HPDE6-E6E7 (cell line): ENCODE measurements around the gene ATL3.
"Not testable (repeated sequence)": the region's sequence is repeated elsewhere in the genome, so short reads cannot be mapped to it uniquely, and the experiment has no call there.

Experiments used
- DNase-seq: peaks from one replicate; pipeline ENCODE4 v3.0.0; 2011; ENCODE audit warnings: missing footprints; ENCODE audit errors: extremely low spot score

Gene ATL3

DNA sequence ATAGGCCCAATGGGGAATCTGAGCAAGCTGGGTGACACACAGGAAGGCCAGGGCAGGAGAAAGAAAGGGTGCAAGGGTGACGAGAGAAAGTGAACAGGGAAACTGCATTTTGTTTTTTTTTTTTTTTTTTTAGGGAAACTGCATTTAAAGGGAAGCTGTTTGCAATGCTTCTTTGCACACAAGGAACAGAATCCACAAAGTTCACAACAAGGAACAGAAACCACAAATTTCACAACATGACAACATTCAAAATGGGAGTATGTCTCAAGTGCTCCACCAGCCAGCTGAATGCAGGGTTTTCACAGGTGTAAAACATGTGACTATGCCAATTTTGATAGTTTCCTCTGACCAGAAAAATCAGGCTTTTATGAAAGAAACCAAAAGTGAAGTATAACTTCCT lies 50.1 kb downstream of the ATL3 start:
- DNase-seq = no peak

DNA sequence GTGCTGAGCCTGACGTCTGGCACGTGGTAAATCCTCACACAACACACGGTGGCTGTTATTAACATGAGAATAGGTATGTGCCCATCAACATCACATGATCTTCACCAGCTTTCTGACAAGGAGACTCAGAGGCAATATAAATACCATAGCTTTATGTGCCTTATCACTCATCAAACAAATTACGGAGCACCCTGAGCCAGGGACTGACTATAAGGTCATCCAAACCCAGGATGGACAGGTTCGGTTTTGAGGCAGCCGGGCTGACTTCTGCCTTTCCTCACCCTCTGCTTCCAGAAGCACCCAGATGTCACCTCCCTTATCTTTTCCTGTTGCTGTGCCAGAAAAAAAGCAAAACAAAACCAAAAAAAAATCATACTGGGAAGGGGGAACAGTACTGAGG lies 51.2 kb downstream of the ATL3 start:
- DNase-seq = no peak

DNA sequence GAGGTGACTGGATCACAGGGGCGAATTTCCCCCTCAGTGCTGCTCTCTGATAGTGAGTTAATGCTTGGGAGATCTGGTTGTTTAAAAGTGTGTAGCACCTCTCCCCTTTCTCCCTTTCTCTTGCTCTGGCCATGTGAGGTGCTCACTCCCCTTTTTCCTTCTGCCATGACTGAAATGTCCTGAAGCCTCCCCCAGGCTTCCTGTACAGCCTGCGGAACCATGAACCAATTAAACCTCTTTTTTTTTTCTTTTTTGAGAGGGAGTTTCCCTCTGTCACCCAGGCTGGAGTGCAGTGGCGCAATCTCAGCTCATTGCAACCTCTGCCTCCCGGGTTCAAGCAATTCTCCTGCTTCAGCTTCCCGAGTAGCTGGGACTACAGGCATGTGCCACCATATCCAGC lies 53.5 kb downstream of the ATL3 start:
- not testable (repeated sequence) for DNase-seq

DNA sequence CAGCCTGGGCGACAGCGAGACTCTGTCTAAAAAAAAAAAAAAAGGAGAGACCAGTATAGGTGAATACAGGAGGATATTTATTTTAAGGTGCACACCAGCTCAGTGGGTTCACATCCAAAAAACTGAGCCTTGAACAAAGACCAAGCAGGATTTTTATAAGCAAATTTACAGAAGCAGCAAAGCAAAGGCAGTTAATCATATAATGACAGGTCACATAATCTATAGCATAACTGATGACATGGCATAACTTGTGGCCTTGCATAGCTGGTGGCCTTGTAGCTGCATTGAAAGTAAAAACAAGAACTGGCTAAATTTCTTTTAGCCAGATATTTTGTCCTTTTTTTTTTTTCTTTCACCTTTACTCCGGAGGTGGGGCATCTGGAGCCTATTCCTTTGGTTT lies 54.2 kb downstream of the ATL3 start:
- DNase-seq = no peak

DNA sequence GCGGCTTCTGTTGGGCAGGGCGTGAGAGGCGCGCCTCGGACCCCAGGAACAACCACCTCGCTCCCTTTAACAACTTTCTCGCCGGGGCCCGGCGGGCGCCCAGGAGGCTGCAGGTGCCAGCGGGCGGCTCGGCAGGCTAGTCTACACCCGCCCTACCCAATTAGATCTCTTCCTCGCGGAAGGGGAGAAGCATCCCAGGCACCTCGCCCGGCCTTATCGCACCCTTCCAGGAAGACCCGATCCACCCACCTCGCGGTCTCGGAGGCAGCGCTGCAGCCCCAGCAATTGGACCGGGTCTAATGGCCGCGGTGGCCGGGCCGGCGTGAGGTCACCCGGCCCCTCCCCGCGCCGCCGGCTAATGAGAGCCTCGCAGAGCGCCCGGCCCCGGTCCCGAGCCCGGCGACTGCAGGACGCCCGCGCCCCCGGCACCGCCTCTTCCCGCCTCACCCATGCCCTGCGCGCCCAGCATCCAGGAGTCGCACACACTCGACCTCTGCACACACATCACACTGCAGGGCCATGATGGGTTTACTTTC lies 57.0 kb downstream of the ATL3 start, which contains the start of gene PLAAT3:
PLAAT3 (minus strand) TSS at position 298 of the 536 bp plus-strand sequence. CDS start 419 bp downstream, outside the sequence.
- DNase-seq = peak; percentile 32

DNA sequence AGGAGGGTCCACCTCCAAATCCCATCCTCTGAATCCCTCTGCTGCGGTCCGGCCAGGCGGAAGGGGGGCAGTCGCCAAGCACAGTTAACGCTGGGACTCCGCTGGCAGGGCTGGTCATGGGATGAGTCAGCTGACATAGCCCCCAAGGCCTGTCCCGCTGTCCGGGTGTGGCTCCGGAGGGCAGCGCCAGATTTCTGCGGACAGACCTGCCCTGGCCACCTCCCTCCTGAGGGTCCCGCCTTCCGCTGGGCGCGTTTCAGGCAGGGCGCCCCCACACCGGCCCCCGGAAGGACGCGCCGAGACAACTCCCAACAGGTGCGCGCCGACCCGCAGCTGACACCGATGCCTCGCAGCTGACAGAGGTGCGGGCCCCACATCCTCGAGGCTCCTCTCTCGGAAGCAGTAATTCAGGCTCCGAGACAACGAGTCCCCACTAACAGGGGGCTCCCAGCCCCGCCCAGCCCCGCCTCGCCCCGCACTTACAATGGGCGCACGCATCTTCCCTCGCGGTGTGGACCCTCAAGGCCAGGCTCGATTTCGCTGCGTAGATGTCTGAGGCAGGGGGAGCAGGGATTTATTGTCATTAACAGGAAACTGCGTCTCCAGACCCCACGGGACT lies 57.5 kb downstream of the ATL3 start:
- no peak for DNase-seq

DNA sequence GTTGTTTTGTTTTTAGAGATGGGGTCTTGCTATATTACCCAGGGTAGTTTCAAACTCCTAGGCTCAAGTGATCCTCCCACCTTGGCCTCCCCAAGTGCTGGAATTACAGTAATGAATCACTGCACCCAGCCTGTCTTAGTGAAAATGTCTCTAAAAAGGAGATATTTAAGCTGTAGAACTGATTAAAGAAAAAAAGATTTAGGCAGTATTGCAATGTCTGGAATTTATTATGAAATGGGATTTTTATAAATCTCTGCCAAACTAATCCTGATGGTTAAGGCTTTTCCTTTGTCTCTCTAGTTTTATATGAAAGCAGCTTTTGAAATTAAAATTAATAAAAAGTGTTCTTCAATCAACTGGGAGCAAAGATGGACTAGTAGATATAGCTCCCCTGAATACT lies 59.0 kb downstream of the ATL3 start:
- DNase-seq = no peak

DNA sequence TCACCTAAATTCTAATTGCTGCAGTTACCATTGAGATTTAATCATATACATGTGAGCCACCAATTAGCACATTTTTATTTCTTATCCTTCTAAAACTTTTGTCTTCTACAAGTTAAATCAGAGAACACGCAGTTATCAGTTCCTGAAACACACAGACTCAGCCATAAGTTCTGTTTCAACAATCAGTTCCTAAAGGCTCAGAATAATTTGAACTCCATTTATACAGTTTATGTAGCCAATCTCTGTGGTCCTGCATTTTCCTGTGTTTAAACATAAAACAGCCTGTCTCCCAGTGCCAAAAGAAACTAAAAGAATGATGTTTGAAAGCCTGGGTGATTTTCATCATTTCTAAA lies 59.8 kb downstream of the ATL3 start:
- DNase-seq = no peak

DNA sequence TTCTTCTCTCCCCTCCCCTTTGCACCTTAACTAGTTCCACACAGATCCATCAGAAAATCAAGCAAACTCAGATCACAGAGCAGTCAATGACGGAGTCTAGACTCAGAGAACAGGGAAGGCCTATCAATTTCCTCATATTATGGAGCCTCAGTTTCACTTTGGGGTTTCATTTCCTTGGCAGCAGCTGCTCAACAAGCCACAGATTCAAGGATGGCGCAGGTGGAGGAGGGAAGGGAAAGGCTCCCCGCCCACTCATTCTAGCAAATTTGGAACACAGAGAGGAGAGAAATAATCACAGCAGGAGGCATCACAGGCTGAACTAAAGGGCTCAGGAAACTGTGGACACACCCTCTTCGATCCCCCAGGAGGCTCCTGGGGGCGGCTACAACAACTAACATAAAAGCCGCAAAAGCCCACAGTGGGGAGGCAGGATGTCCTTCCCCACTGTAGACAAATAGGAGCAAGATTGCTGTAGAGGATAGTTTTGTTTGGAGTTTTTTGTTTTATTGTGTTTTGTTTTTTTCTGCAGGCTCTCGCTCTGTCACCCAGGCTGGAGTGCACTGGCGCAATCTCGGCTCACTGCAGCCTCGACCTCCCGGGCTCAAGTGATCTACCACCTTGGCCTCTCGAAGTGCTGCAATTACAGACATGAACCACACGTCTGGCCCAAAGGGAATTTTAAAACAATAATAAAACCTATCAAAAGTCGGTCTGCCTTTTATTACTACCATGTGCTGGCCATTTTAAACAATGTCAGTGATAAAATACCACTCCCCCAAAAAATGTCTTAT lies 60.4 kb downstream of the ATL3 start:
- no peak for DNase-seq

DNA sequence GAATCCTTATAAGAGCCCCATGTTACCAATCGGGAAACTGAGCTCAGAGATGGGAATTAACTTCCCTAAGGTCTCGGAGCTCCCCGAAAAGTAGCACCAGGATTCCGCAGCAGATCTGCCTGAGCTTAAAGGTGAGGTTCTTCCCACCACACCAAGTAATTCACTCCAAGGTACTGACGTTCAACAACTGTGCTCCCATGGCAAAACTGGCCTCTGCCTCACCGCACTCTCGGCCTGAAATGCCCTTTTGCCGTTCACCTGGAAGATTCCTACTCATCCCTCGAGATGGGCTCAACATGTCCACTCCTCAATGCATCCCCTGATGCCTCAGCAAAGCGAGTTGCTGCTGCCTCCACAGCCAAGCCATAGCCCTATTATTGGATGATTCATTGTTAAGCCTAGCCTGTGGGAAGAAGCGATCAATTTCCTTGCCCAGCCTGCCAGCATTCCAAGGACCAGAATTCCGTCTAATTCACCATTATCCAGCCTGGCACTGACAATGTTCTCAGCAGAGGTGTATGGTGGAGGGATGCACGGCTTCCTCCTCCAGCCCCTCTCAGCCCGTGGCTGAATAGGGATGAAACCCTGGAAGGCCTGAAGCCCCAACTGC lies 61.1 kb downstream of the ATL3 start:
- DNase-seq = no peak

DNA sequence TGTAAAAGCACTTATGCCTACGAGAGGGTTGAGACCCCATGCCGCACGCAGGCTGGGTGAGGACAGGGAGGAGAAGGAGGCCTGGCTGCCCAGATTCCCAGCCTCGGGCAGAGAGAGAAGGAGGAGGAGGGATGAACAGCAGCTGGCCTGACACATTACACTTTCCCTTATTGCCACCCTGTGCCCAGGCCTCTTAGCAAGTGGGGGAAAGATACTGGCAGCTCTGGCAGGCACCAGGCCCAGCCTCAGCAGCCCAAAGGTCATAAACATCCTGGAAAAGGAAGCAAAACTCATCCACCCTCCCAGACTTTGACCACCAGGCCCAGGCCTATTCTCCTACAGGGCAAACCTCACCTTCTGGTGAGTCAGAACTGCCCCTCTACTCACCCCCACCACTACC lies 61.6 kb downstream of the ATL3 start:
- no peak for DNase-seq

DNA sequence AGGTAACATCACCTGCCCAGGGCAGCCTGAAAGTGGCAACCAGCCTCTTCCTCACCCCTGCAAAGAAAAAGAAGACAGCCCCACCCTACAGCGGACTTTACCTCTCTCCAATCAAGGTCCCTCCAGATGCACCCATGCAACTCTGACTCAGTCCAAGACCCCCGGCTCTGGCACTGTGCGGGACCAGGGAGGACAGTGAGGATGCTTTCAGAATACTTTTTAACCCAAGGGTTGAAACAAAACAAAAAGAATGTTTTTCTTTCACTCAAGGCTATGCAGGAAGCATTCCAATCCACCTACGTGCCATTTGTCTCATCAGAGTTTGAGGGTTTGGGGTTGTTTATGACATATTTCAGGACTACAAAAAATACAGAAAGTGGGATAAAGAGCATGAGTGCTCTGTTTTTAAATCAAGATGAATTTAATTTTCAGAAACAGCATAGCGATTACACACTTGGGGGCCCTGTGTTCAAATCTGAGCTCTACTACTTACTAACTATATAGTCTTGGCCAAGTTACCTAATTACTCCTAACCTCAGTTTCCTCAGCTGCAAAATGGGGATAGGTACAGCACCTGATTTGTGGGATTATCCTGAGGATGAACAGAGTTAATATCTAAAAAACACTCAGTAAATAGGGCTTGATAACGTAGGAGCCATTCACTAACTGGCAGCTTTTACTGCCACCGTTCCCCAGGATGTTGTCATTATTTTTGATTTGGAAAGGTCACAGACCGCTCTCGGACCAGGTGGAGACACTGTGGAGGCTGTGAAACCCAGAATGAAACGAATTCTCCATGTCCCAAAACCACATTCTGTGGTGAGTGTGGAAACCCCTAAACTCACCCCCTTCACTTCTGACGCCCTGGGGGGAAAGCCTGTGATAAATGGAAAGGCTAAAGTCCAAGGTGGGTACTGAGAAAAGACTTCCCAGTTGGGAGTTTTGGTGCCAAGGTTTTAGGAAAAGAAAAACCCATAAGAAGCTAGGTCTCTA lies 62.5 kb downstream of the ATL3 start:
- no peak for DNase-seq

DNA sequence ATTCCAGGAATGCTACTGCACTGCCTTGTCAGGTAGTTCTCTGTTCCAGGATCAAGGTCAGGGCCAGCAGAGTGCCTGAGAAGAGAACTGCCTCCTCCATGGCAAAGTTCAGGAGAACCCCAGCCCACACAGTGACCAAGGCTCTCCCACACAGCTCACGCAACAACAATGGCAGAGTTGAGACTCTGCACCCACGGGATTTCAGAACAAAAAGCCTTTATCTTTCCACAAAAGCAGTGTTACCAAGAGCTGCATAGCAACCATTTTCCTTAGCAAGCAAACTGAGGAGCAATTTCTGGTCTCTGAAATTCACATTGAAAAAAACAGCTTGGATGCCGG lies 68.0 kb downstream of the ATL3 start:
- DNase-seq = no peak

DNA sequence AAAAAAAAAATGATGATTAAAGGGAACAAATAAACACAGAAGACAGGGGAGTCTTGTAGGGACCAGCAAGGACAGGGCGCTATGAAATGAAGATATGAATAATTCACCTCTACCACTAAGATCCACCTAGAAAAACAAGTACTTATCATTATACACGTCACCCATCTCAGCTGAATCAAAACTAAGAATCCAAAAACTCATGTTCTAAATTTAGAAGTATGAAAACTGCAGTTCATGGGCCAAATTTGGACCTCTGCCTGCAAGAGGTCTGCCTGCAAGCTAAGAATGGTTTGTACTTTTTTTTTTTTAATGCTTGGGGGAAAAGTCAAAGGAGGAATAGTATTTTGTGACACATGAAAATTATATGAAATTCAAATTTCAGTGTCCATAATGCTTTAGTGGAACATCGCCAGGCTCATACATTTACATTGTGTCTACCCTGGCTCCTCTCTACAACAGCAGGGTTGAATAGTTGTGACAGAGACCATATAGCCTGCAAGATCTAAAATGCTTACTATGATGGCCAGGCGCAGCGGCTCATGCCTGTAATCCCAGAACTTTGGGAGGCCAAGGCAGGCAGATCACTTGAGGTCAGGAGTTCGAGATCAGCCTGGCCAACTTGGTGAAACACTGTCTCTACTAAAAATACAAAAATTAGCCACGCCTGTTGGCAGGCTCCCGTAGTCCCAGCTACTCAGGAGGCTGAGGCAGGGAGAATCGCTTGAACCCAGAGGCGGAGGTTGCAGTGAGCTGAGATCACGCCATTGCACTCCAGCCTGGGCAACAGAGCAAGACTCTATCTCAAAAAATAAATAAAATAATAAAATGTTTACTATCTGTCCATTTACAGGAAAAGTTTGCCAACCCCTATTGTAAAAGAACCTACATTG lies 68.6 kb downstream of the ATL3 start:
- not testable (repeated sequence) for DNase-seq

DNA sequence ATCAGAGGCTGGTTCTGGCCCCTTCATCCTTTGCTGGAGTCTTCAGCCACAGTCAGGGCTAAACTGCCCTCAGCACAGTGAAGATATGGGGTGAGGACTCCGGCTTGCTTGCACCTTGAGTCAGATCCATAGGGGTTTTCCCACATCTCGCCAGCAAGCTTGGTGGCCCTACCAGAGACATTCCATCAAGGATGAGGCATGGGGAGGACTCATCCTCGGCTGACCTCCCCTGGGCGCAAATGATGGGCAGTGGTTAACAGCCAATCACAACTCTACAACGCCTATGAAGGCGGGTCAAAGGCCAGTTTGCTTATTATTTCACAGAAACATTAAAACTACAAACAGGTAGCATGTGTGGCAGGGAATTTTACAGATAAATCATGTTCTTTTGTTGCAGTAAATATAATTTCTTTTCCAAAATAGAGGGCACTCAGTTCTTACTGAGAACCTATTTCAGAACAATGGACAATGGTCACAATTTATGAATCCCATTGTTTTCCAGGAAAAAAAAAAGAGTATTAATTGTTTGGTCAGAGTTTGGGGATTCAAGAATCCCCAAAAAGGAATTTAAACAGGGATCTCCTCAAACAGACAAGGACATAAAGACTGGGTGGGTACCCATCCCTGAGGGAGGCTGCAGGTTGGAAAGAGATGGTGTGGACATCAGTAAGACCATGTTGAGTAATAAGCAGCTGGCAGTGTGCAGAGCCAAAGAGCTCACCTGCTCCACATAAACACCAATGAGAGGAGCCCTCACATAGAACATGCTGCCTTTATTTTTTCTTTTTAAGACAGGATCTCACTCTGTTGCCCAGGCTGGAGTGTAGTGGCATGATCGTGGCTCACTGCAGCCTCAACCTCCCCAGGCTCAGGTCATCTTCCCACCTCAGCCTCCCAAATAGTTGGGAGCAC lies 71.7 kb downstream of the ATL3 start:
- DNase-seq = peak; percentile 64

DNA sequence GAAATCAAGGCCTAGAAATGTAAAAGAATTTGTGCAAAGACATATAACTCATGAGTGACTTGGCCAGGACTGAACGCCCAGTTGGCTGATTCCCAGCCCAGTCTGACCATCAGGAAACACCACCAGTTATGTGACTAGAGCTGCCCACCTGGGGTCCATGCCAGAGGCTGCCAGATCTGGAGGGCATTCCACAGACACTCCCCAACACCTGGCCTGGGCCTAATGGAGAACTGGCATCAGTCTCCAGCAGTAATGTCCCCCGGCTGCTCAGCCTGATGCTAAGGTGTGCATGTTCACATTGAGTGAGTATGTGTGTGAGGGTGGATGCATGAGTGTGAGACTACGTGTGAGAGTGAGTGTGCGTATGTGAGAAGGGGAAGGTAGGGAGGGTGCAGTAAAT lies 72.6 kb downstream of the ATL3 start:
- DNase-seq = no peak

DNA sequence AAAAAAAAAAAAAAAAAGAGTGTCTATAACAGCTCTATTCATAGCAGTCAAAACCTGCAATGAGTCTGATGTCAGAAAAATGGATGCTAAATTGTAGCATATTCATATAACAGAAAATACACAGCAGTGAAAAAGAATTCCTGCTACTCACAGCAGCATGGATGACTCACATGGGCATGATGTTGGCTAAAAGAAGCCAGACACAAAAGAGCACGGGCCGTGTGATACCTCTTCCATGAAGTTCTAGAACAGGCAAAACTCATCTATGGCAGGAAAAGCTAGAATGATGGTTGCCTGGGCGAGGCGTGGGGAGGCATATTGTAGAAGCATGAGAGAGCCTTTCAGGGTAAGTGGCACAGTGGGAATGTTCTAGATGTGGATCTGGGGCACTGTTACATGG lies 75.9 kb downstream of the ATL3 start:
- no peak for DNase-seq

DNA sequence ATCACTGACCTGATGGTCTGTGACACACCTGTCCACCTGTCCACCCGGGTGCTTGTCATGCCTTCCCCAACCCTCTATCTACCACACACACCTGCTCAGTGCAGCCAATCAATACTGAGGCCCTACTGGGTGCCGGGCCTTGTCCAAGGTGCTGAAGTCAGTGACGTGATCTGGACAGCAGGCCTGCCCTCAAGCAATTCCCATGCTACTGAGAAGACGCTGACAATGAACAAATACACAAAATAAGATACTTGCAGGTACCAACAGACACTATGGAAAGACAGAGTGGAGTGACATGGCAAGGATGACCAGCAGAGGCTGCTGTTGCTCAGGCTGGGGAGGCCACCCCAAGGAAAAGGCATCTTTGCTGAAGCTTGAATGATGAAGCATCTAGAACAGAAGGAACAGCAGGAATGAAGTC lies 78.2 kb downstream of the ATL3 start:
- no peak for DNase-seq

DNA sequence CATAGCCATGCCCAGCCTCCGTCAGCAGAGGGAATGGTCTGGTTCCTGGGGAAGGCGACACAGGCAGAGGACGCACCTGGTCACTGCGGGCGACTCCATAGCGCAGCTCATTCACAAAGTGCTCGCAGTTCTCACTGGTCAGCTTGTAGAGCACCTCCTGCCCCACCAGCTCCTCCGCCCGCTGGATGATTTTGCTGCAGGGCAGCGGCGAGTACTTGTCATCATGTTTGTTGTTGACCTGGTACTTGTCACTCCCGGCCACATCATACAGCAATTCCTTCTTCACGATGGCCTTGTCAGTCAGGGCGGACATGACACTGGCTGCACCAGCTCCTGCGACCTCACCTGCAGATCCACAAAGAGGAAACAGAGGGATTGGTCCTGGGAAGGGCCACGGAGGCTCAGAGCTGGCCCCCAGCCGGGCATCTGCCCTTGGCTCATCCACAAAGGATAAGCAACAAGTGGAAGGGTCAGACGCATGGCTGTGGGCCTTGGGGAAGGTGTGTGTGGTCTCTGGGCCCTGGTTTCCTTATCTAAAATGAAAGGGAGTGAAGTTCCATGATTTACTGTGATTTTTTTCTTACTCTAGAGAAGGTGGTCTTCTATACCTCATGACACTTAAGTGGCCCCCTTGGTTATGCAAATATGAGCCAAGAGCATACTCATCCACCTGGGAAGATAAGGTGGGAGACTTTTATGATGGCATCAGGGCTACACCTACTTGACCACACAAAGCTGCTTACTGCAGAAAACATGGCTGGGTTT lies 81.0 kb downstream of the ATL3 start:
- DNase-seq = no peak
